NOMO-1 treated with dmso at 0.1 percent for 144 hours (cell line): ENCODE measurements around the gene PLEKHJ1.
"Not testable (repeated sequence)": the region's sequence is repeated elsewhere in the genome, so short reads cannot be mapped to it uniquely, and the experiment has no call there.

Source experiments
- DNase-seq: peaks from one replicate; lab custom pipeline; 2025; ENCODE audit not compliant: unreplicated experiment; lab: John Stamatoyannopoulos, UW

Gene PLEKHJ1, protein sequence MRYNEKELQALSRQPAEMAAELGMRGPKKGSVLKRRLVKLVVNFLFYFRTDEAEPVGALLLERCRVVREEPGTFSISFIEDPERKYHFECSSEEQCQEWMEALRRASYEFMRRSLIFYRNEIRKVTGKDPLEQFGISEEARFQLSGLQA

DNA sequence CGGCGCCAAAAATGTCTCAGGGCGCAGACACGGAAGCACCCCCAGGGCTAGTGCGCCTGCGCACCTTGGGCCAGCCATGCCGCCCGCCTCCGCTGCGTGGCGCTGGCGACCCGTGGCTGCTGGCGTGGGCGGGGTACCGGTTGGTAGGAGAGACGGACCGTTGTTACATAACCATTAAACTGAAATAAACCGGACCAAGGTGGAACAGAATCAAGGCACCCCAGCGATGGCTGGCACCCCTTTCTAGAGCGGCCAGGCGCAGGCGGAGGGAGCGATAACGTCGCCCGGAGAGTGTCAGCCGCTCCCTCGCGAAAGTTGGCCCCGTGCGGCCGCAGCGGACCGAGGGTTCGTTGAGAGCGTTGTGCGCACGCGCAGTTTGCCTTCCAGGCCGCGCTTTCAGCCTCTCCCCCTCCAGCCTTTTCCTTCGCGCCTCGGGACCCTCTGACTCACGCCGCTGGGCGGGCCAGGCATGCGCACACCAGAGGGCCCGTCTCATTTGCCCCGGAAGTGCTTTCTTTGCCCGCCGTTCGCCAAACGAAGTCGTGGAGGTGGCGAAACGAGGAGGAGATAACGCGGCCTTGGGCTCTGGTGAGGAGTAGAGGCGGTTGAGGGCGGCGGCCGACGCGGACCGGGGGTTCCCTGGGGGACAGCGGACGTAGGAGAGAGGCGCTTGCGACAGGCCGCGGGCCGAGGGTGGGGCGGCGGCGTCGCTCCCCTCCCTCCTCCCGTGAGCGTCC lies at the start of gene PLEKHJ1, which contains the start of gene SF3A2:
Gene PLEKHJ1, minus strand, starts transcription at position 16 of the 737 bp plus-strand sequence. CDS start 81 bp downstream, outside the sequence.
Gene SF3A2, plus strand, starts transcription at position 511 of the 737 bp plus-strand sequence. CDS start 6,595 bp downstream, outside the sequence.
- DNase-seq = peak; percentile 98

DNA sequence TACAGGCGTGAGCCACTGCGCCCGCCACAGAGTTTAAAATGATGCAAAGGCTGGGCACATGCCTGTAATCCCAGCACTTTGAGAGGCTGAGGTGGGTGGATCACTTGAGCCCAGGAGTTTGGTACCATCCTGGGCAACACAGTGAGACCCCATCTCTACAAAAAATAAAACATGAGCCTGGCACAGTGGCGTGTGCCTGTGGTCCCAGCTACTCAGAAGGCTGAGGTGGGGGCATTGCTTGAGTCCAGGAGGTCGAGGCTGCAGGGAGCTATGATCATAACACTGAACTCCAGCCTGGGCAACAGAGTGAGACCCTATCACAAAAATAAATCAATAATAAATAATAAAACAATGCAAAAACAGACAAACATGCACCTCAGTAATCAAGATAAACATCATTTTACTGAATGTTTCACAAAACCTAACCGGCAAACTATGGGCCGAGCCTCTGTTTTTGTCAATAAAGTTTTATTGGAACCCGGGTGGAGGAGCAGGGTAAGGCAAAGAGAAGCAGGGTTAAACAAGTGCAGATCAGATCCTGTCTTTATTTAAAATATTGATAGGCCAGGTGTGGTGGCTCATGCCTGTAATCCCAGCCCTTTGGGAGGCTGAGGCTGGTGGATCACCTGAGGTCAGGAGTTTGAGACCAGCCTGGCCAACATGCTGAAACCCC lies 47.8 kb upstream of the PLEKHJ1 start:
- no peak for DNase-seq

DNA sequence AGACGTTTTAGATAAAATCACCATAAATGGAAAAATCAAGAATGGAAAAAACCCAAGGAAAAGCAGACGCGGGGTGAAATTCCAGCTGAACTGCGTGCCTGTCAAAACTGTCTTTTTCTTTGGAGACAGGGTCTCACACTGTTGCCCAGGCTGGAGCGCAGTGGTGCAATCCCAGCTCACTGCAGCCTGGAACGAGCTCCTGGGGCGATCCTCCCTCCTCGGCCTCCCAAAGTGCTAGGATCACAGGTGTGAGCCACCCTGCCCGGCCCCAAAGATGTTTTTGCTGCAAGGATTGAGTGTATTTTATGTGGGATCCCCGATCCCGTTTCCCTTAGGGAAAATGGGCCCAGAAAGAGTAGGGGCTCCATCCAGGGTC lies 46.7 kb upstream of the PLEKHJ1 start:
- DNase-seq = no peak

DNA sequence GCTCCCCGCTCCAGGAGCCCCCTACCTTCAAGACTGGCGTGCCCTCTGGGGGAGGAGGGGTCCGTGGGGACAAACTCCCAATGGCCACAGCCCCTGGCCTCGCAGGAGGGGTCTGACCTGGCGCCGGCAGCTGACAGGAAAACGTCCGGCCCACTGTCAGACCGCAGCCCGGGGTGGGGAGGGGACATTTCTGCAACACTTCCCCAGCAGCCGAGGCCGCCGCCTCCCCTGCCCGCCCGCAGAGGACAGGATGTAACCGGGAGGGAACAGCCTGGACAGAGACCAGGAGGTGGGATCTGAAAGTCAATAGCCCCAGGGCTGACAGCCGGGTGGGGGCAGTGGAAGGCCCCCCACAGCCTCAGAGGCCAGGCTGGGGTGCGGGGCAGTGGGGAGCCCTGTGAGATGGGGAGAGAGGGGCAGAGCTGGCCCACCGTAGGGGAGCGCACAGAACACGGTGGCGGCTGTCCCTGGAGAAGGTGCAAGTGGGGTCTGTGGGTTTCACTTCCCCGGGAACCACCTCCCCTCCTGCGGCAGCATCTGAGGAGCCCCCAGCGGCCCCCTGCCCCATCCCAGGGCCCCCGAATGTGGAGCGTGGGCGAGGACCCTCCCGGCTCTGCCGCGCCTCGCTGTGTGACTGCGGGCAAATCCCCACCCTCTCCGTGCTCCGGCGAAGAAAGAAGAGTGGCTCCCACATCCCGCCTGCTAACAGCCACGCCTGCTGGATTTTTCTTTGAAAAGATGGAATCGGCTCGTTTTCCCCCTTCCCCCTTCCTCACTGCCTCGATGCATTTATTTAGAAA lies 46.1 kb upstream of the PLEKHJ1 start, which contains the start of gene PEAK3:
Gene PEAK3, minus strand, starts transcription at position 114 of the 800 bp plus-strand sequence. CDS start 1,244 bp downstream, outside the sequence.
- DNase-seq = peak; percentile 57

DNA sequence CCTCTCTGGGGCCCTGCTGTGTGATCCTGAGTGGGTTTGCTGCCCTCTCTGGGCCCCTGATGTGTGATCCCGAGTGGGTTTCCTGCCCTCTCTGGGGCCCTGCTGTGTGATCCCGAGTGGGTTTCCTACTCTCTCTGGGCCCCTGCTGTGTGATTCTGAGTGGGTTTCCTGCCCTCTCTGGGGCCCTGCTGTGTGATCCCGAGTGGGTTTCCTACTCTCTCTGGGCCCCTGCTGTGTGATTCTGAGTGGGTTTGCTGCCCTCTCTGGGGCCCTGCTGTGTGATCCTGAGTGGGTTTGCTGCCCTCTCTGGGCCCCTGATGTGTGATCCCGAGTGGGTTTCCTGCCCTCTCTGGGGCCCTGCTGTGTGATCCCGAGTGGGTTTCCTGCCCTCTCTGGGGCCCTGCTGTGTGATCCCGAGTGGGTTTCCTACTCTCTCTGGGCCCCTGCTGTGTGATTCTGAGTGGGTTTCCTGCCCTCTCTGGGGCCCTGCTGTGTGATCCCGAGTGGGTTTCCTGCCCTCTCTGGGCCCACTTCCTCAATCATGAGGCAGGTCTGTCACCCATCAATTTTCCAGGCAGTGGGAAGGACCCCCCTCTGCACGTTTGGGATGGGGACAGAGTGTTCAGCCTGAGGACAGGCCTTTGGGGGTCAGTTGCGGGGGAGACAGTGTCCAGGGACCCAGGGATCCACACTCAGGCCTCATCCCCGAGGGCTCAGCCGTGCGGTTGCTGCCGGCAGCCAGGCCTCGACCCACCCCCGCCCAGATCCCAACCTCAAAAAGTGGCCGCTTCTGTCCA lies 45.3 kb upstream of the PLEKHJ1 start:
- not testable (repeated sequence) for DNase-seq

DNA sequence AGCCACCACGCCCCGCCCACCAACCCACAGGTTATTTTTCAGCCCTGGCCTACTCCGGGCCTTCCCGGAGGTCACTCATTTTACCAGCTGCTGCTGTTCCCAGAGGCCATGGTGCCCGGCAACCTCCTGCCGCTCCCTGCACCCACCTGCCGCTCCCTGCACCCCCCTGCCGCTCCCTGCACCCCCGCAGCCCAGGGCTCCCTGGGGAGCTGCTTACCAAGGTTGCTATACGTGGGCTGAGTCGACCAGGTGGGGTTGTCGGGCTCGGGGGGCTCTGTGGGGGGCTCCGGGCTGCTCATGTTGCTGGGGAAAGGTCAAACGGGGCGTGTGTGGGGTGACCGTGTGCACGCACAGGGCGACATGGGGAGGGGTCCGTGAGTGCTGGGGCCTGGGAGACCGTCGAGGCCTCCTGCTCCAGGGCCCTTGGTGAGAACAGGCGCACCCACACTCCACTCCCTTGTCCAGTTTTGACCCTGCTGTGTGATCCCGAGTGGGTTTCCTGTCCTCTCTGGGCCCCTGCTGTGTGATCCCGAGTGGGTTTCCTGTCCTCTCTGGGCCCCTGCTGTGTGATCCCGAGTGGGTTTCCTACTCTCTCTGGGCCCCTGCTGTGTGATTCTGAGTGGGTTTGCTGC lies 44.6 kb upstream of the PLEKHJ1 start:
- no peak for DNase-seq

DNA sequence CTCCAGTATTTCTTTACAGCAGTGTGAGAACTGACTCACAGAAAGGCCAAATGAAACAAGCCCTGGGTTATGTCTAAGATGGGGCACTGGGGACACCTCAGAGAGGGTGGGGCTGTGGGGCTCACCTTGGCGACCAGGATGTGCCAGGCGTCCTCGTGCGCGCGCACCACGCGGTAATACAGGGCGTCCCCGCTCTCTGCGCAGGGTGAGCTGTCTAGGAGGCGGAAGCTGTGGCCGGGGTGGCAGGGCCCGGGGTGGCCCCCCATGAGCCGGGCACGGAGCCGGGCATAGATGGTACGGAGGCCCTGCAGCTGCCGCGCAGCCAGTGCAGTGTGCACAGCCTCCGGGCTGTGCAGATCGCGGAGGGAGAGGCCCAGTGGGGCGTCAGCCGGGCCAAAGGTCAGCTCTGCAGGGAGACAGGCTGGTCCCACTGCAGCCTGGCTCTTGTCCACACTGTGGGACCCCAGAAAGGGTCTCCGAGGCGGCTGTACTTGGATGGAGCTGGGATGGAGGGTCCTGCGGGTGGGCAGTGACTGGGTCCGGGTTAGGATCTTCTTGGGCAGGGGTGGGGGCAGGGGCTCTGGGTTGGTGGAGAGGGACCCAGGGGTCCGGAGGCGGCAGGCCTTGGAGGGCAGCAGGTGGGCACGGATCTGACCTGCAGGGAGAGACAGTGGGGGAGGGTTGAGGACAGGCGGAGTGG lies 42.5 kb upstream of the PLEKHJ1 start:
- no peak for DNase-seq

DNA sequence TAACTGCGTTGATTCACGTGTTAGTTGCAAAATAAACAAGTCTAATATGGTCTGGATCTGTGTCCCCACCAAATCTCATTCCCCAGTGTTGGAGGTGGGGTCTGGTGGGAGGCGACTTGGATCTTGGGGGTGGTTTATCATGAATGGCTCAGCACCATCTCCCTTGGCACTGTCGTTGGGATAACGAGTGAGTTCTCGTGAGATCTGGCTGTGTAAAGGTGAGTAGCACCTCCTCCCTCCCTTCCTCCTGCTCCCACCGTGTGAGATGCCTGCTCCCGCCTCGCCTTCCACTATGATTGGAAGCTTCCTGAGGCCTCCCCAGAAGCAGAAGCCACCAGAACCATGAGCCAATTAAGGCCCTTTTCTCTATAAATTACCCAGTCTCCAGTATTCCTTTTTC lies 41.0 kb upstream of the PLEKHJ1 start:
- DNase-seq = no peak

DNA sequence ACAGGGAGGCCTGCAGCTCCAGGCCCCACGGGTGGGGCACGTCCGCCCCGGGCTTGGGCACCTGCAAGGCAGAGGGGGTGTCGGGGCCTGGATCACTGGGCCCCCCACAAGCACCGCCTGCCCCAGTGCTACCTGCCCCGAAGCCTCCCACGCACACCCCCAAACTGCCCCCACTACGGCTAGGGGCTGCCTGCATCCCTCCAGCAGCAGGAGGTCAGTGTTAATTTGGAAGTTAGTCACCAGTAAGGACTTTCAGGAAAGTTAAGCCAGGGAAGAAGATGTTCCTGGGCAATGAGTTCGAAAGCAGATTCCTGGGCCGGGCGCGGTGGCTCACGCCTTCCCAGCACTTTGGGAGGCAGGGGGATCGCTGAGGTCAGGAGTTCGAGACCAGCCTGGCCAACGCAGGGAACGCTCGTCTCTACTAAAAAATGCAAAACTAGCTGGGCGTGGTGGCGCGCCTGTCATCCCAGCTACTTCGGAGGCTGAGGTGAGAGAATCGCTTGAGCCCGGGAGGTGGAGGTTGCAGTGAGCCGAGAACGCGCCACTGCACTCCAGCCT lies 40.4 kb upstream of the PLEKHJ1 start:
- no peak for DNase-seq

DNA sequence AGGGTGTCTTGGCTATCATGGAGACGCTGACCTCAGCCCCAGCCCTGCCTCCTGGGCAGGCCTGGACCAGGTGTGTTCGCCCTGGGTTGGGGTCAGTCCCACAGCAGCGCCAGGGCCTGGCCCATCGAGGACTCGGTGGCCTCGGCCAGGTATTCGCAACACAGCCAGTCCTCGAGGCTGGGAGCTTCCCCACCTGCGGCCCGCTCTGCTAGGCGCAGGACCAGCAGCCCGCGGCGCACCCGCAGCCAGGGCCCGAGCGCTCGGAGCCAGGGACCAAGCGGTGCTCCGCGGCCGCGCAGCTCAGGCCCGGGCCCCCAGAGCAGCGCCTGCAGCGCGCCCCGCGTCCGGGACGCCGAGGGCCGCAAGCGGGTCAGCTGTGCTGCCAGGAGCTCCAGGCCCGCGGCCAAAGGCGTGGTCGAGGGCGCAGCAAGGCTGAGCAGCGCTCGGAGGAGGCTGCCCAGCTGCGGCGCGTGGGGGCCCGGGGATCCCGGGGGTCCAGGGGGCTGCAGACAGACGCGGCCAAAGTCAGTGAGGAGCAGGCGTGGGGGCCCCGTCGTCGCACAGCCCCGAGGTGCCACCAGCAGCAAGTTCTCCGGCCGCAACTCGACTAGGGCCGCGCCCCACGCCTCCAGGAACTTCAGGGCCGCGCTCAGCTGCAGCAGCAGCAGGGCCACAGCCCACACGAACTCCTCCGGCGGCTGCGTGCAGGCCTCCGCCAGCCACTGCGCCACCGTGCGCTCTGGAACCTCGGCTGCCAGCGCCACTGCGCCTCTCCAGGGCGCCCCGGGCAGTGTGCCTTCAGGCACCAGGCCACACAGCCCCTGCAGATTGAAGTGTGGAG lies 39.7 kb upstream of the PLEKHJ1 start:
- DNase-seq = no peak

DNA sequence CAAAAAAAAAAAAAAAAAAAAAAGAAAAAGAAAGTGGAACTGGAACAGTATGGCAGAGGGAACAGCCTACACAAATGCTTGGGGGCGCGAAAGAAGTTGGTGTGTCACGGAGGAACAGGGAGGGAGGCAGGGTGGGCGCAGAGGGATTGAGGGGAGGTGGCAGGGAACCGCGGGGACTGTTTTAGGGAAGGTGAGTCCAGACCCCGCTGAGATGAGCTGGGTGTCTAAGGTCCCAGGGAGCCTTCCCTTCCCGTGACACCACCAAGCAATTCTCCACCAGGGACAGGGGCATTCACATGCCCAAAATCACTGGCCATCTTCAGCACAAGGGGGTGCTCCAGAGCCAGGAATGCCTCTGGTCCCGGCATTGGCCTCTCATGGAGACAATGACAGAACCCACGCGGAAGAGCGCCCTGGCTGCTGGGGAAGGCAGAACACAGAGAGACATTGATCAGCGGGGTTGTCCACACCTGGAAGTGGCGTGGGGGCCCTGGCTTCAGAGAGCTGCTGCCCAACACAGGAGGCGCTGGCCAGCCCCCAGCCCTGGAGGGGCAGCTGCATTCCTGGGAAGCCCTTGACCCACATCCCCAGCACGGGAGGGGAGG lies 38.9 kb upstream of the PLEKHJ1 start:
- peak; percentile 46 for DNase-seq

DNA sequence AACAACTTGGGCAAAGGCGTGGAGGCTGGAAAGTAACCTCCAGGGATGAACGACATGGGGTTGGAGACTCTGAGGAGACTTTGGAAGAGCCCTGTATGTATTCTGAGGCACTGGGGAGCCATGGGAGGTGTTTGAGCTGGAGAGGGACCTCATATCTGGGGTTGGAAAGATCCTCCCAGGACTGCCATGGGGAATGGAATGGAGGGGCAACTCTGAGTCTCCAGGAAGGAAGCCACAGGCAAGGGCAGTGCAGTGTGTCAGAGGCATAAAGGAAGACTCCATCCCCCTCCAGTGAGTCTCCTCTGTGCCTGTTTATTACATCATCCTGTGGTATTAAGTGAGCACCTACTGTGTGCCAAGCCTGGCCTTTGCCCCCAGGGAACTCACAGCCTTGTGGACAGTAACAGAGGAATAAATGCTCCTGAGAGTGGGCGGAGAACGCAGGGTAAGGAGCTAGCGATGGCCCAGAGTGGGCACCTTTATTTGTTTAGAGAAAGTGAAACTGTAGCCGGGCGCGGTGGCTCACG lies 38.1 kb upstream of the PLEKHJ1 start:
- DNase-seq = no peak

DNA sequence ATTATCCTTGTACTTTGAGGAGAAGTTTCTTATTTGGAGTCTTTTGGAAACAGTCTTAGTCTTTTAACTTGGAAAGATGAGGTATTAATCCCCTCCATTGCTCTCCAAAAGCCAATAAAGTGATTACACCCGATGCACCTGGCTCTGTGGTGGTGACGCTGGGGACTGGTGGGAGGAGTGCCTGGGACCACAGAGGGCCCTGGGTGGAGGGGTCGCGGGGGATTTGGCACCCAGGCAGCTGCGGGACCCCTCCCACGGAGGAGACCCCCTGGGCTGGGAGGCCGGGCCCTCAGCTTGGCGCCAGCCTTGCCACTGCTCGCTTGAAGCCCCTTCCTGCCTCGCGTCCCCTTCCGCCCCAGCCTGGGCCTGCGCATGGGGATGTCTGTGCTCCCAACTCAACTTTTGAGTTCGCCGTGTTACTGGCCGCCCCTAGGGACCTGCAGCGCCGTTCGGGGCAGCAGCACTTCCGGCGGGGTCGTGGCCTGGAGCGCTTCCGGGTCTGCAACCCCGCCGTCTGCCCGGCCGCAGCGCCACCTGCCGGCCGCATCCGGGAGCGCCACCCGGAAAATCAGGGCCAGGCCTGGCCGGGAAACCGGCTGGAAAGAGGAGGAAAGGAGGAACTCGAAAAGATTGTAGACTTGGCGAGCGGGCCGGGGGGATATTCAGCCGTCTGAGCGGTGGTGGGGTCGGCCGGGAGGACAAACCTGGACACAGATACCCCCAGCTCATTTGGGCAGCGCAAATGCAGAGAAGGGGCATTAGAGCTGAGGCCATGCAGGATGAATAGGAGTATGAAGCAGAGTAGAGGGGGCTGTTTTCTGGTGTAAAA lies 37.4 kb upstream of the PLEKHJ1 start:
- peak; percentile 85 for DNase-seq

DNA sequence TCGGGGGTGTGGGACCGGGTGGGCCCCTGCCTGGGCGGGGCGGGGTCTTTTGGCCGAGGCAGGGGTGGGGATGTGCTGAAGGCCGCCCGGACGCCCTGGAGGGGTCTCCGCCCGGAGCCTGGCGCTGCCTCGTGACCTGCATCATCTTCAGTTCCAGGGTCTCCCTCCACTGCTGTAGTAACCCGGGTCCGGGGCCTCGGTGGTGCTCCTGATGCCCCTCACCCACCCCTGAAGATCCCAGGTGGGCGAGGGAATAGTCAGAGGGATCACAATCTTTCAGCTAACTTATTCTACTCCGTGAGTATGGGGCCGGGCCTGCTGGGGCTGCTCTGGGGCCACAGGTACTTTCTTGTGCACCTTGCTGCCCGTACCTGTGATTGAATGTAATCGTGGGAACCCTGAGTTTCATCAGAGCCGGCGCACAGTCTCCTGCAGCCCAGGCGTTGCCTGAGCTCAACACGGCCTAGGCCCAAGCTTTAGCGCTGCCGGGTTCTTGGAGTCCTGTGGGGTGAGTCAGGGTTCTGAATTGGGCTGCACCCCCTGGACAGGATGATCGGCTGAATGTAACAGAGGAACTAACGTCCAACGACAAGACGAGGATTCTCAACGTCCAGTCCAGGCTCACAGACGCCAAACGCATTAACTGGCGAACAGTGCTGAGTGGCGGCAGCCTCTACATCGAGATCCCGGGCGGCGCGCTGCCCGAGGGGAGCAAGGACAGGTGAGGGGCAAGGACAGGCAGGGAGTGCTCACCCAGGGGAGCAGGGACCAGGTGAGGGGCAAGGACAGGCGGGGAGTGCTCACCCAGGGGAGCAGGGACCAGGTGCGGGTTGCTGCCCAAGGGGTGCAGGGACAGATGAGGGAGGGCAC lies 35.3 kb upstream of the PLEKHJ1 start:
- no peak for DNase-seq

DNA sequence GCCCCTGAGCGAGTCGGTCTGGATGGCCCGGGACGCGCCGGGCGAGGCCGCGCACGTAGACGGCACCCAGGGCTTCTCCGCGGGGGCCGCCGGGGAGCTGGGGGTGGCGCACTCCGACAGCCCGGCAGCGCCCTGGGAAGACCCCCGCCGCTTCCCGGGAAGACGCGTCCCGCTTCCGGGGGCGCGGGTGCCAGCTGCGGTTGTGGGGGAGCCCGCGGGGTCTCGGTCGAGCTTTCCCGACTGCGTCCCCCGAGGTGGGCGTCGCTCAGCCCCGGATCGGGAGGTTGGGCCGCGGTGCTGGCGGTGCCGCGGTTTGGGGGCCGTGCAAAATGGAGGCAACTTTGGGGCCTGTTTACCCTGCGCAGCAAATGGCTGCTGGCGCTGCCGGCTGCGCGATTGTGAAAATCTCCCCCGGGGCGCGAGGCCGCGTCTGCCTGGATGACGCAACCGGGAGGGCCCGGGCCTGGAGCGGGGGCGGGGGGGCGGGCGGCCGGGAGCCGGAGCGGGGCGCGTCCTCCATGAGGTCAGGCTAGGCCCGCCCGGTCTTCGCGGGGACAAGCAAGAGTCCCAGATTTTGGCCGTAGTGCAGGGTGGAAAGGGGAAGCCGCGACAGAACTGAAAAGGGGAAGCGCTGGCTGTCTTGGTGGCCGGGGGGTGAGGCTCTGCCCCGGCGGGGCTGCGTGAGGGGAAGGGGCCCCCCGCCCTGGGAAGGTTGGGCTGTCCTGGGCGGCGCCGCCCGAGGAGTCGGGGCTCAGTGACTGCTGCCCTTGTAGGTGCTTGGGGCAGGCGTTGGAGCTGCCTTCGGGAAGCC lies 34.5 kb upstream of the PLEKHJ1 start:
- DNase-seq = peak; percentile 98
